HFF-Myc (cell line): ENCODE measurements around the gene ZNHIT2.

ENCODE experiments used
- DNase-seq: peaks from one replicate; pipeline ENCODE4 v3.0.0-alpha.2; 2011; ENCODE audit warnings: low read depth; ENCODE audit errors: extremely low read depth
- H3K4me3 ChIP-seq: replicated peaks from 2 replicates; pipeline ENCODE4 v1.5.1; 2011; ENCODE audit warnings: low read depth, mild to moderate bottlenecking, control low read depth, low read length
- CTCF ChIP-seq: IDR thresholded peaks from 2 replicates; pipeline ENCODE4 v1.5.1; 2012; ENCODE audit warnings: mild to moderate bottlenecking, low read depth, low read length, control low read depth; ENCODE audit errors: missing control alignments

Gene ZNHIT2

GRCh38 chr11:65069217-65069616, 48.3 kb downstream of the ZNHIT2 start:
- no peak for DNase-seq
- no peak for TF ChIP-seq CTCF
- H3K4me3 ChIP-seq = no peak overlapping the region

GRCh38 chr11:65067446-65067845, 50.1 kb downstream of the ZNHIT2 start:
- no peak for TF ChIP-seq CTCF
- no peak for DNase-seq
- H3K4me3 ChIP-seq = no peak overlapping the region

GRCh38 chr11:65066805-65067291, 50.7 kb downstream of the ZNHIT2 start:
- no peak overlapping the region for H3K4me3 ChIP-seq
- no peak for DNase-seq
- no peak for TF ChIP-seq CTCF
